ENCODE data around the gene CFAP20.

CFAP20 gene

GRCh38 chr16:58129097-58129936 is at the start of gene CFAP20:
CFAP20 (minus strand) TSS chr16:58129381; CDS start chr16:58129115, 266 bp downstream.
- DNase-seq, result peak; percentile 100

- no peak for DNase-seq
Measured at GRCh38 chr16:58177353-58177710, 48.2 kb upstream of the CFAP20 start.

GRCh38 chr16:58176608-58177352 is 47.6 kb upstream of the CFAP20 start:
- DNase-seq, result no peak

GRCh38 chr16:58170223-58170622 is 41.0 kb upstream of the CFAP20 start:
- DNase-seq, result no peak

GRCh38 chr16:58160855-58161254 is 31.7 kb upstream of the CFAP20 start:
- no peak for DNase-seq

GRCh38 chr16:58158725-58159124 is 29.5 kb upstream of the CFAP20 start:
- no peak for DNase-seq

- no peak for DNase-seq
Measured at GRCh38 chr16:58157951-58158540, 28.9 kb upstream of the CFAP20 start.

GRCh38 chr16:58157239-58157638 is 28.1 kb upstream of the CFAP20 start:
- DNase-seq, result no peak

GRCh38 chr16:58155839-58156238 is 26.7 kb upstream of the CFAP20 start:
- DNase-seq, result no peak

- no peak for DNase-seq
Measured at GRCh38 chr16:58154345-58154744, 25.2 kb upstream of the CFAP20 start.

GRCh38 chr16:58152246-58152868 is 23.2 kb upstream of the CFAP20 start:
- DNase-seq, result no peak

GRCh38 chr16:58148526-58148925 is 19.3 kb upstream of the CFAP20 start:
- no peak for DNase-seq

- DNase-seq, result no peak
Measured at GRCh38 chr16:58148099-58148498, 18.9 kb upstream of the CFAP20 start.

- no peak for DNase-seq
Measured at GRCh38 chr16:58138852-58139251, 9.7 kb upstream of the CFAP20 start.

GRCh38 chr16:58137581-58137980 is 8.4 kb upstream of the CFAP20 start:
- DNase-seq, result no peak

GRCh38 chr16:58128711-58129096 is 477 bp downstream of the CFAP20 start:
- peak; percentile 54 for DNase-seq

GRCh38 chr16:58128181-58128631 is 975 bp downstream of the CFAP20 start:
- DNase-seq, result no peak

- DNase-seq, result peak; percentile 6
Measured at GRCh38 chr16:58127634-58128033, 1.5 kb downstream of the CFAP20 start.

GRCh38 chr16:58127033-58127556 is 2.1 kb downstream of the CFAP20 start:
- DNase-seq, result peak; percentile 34

- DNase-seq, result no peak
Measured at GRCh38 chr16:58126451-58126961, 2.7 kb downstream of the CFAP20 start.

GRCh38 chr16:58125781-58126335 is 3.3 kb downstream of the CFAP20 start:
- DNase-seq, result no peak

GRCh38 chr16:58125041-58125440 is 4.1 kb downstream of the CFAP20 start:
- DNase-seq, result peak; percentile 20

- DNase-seq, result no peak
Measured at GRCh38 chr16:58124601-58124915, 4.6 kb downstream of the CFAP20 start.

Measured in NCI-H82 (cell line).